BLaER1 treated with 17β-estradiol and CSF1 and Interleukin-3, amounts not matched to agents 10 nM and 100 nM (cell line): ENCODE measurements around the gene MUTYH.

ENCODE experiments used
- H3K27ac ChIP-seq, 11 experiments: shearing (Covaris generic); formaldehyde crosslinking; 2 replicates each; pipeline ENCODE4 v1.8.1; 2022
- H3K27me3 ChIP-seq, 11 experiments: shearing (Covaris generic); formaldehyde crosslinking; 2 replicates each; pipeline ENCODE4 v1.8.1; 2022
- H3K36me3 ChIP-seq, 11 experiments: shearing (Covaris generic); formaldehyde crosslinking; 2 replicates each; pipeline ENCODE4 v1.8.1; 2022
- H3K4me1 ChIP-seq, 10 experiments: shearing (Covaris generic); formaldehyde crosslinking; 2 replicates each; pipeline ENCODE4 v1.8.1; 2022
- H3K4me2 ChIP-seq, 11 experiments: shearing (Covaris generic); formaldehyde crosslinking; 2 replicates each; pipeline ENCODE4 v1.8.1; 2022
- H3K4me3 ChIP-seq, 10 experiments: shearing (Covaris generic); formaldehyde crosslinking; 2 replicates each; pipeline ENCODE4 v1.8.1; 2022
- H3K9ac ChIP-seq, 11 experiments: shearing (Covaris generic); formaldehyde crosslinking; 2 replicates each; pipeline ENCODE4 v1.8.1; 2022
- H3K9me3 ChIP-seq, 11 experiments: shearing (Covaris generic); formaldehyde crosslinking; replicated peaks in 1 of 11; 2 replicates each; pipeline ENCODE4 v1.8.1; 2022
- H4K20me1 ChIP-seq, 11 experiments: shearing (Covaris generic); formaldehyde crosslinking; 2 replicates each; pipeline ENCODE4 v1.8.1; 2022
- Cebpa-rat ChIP-seq, 11 experiments: shearing (Covaris generic); IDR thresholded peaks; 2 replicates each; pipeline ENCODE4 v1.8.1; 2022

MUTYH gene

GRCh38 chr1:45319761-45320160, 20.5 kb downstream of the MUTYH start:
- no peak overlapping the region for H3K9ac ChIP-seq
- no peak overlapping the region for H3K27ac ChIP-seq
- H3K4me2 ChIP-seq, result no peak overlapping the region
- TF ChIP-seq Cebpa-rat (IDR thresholded peaks at IDR 0.05), result no peak
- H4K20me1 ChIP-seq, result no peaks in the 10 kb centered on the region
- no peaks in the 10 kb centered on the region for H3K4me1 ChIP-seq
- H3K27me3 ChIP-seq, result no peaks in the 10 kb centered on the region
- no peaks in the 10 kb centered on the region for H3K36me3 ChIP-seq
- H3K4me3 ChIP-seq, result no peak overlapping the region
- no peaks in the 10 kb centered on the region for H3K9me3 ChIP-seq

GRCh38 chr1:45317166-45317565, 23.1 kb downstream of the MUTYH start:
- Histone ChIP-seq H3K27ac (no peak overlapping the region), H3K4me2 (no peak overlapping the region), H3K9me3 (no peaks in the 10 kb centered on the region), H3K4me3 (no peak overlapping the region), H3K9ac (no peak overlapping the region), H3K36me3 (no peaks in the 10 kb centered on the region), H3K27me3 (no peaks in the 10 kb centered on the region), H3K4me1 (no peaks in the 10 kb centered on the region), H4K20me1 (no peaks in the 10 kb centered on the region)
- no peak for TF ChIP-seq Cebpa-rat (IDR thresholded peaks at IDR 0.05)

DNA sequence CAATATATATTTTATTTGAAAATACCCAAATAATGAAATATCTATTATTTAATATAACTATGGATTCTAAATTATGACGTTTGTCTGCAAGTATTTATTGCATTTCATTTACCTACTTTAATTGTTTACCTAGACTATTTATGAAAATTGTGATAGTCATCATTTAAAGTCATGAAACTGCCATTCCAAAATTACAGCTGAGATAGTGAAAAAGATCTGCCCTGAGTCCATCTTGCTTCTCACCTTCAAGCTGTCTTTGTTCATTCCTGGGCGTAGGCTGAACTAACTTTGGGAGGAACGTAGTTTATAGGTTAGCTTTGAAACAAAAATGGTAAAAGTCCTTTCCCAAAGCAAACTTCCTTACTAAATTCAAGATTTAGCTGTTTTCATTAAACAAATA, 26.0 kb downstream of the MUTYH start:
- no peaks in the 10 kb centered on the region for H4K20me1 ChIP-seq
- no peak overlapping the region for H3K4me2 ChIP-seq
- H3K36me3 ChIP-seq, result no peaks in the 10 kb centered on the region
- no peak for TF ChIP-seq Cebpa-rat (IDR thresholded peaks at IDR 0.05)
- H3K9me3 ChIP-seq, result peaks cover 0 to 11% (median 5%) of the 10 kb centered on the region in 11 experiments; a peak in 8 of 22 replicates
- H3K4me3 ChIP-seq, result no peak overlapping the region
- no peaks in the 10 kb centered on the region for H3K27me3 ChIP-seq
- H3K27ac ChIP-seq, result no peak overlapping the region
- H3K9ac ChIP-seq, result no peak overlapping the region
- H3K4me1 ChIP-seq, result no peaks in the 10 kb centered on the region

DNA sequence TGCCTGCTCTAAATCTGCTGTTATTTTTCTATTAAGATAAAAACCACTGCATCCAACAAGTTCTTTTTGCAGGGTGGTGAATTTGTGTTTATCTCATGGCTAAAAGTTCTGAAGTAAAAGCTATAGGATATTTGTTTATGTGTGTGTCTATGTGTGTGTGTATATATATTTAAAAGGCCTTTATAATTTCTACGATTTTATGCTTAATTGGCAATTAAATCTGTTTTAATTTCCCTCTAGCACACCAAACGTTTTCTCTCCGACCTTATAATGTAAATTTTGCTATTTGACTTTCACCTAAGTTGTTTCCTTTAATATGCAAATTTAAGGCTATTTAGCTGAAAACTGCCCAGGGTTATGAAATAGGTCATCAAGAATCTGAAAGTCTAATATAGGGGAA, 33.3 kb downstream of the MUTYH start:
- Histone ChIP-seq H3K4me3 (peak overlapping the region in 2 of 10 experiments; percentile 10 to 21; a peak in 2 of 20 replicates), H3K27ac (peak overlapping the region in 9 of 11 experiments; percentile 52 to 95 (median 91); a peak in 18 of 22 replicates), H4K20me1 (no peaks in the 10 kb centered on the region), H3K4me2 (peak overlapping the region; percentile 77 to 99 (median 93)), H3K9me3 (peaks cover 0 to 11% (median 5%) of the 10 kb centered on the region in 11 experiments; a peak in 8 of 22 replicates), H3K9ac (peak overlapping the region in 10 of 11 experiments; percentile 22 to 68 (median 60); a peak in 14 of 22 replicates), H3K27me3 (no peaks in the 10 kb centered on the region), H3K36me3 (no peaks in the 10 kb centered on the region), H3K4me1 (peaks cover 32 to 55% (median 44%) of the 10 kb centered on the region in 10 experiments)
- TF ChIP-seq Cebpa-rat (IDR thresholded peaks at IDR 0.05), result no peak

- Histone ChIP-seq H3K27me3 (no peaks in the 10 kb centered on the region), H3K4me3 (peak overlapping the region in 8 of 10 experiments; percentile 8 to 52 (median 34); a peak in 12 of 20 replicates), H4K20me1 (no peaks in the 10 kb centered on the region), H3K9me3 (peaks cover 0 to 7% (median 2%) of the 10 kb centered on the region in 11 experiments; a peak in 8 of 22 replicates), H3K36me3 (no peaks in the 10 kb centered on the region), H3K27ac (peak overlapping the region in 9 of 11 experiments; percentile 52 to 95 (median 91); a peak in 19 of 22 replicates), H3K4me1 (peaks cover 32 to 61% (median 50%) of the 10 kb centered on the region in 10 experiments), H3K4me2 (peak overlapping the region; percentile 77 to 99 (median 93)), H3K9ac (peak overlapping the region in 10 of 11 experiments; percentile 22 to 68 (median 60); a peak in 19 of 22 replicates)
- TF ChIP-seq Cebpa-rat (IDR thresholded peaks at IDR 0.05), result peak in 1 of 11 experiments; percentile 36; a peak in 1 of 22 replicates
Measured at GRCh38 chr1:45306319-45306718, 33.9 kb downstream of the MUTYH start.

- Histone ChIP-seq H3K9ac (peak overlapping the region in 7 of 11 experiments; percentile 85 to 94 (median 92); a peak in 9 of 22 replicates), H3K4me3 (peak overlapping the region in 1 of 10 experiments; percentile 63; a peak in 2 of 20 replicates), H3K27me3 (no peaks in the 10 kb centered on the region), H3K4me2 (peak overlapping the region; percentile 89 to 99 (median 93)), H3K27ac (peak overlapping the region in 7 of 11 experiments; percentile 89 to 95 (median 93); a peak in 12 of 22 replicates), H3K4me1 (peaks cover 32 to 66% (median 58%) of the 10 kb centered on the region in 10 experiments), H3K36me3 (no peaks in the 10 kb centered on the region), H3K9me3 (no peaks in the 10 kb centered on the region), H4K20me1 (no peaks in the 10 kb centered on the region)
- TF ChIP-seq Cebpa-rat (IDR thresholded peaks at IDR 0.05), result no peak
Measured at GRCh38 chr1:45305231-45305630, 35.0 kb downstream of the MUTYH start.

- H3K27ac ChIP-seq, result peak overlapping the region; percentile 74 to 96 (median 91)
- no peaks in the 10 kb centered on the region for H3K36me3 ChIP-seq
- TF ChIP-seq Cebpa-rat (IDR thresholded peaks at IDR 0.05), result no peak
- H3K9me3 ChIP-seq, result no peaks in the 10 kb centered on the region
- no peaks in the 10 kb centered on the region for H3K27me3 ChIP-seq
- peaks cover 32 to 66% (median 58%) of the 10 kb centered on the region in 10 experiments for H3K4me1 ChIP-seq
- no peaks in the 10 kb centered on the region for H4K20me1 ChIP-seq
- peak overlapping the region; percentile 85 to 94 (median 91) for H3K9ac ChIP-seq
- H3K4me3 ChIP-seq, result peak overlapping the region; percentile 63 to 80 (median 68)
- peak overlapping the region; percentile 89 to 99 (median 93) for H3K4me2 ChIP-seq
Measured at GRCh38 chr1:45304311-45305081, 35.7 kb downstream of the MUTYH start.

GRCh38 chr1:45303520-45304310, 36.5 kb downstream of the MUTYH start:
- peak overlapping the region; percentile 85 to 96 (median 91) for H3K27ac ChIP-seq
- H3K9ac ChIP-seq, result peak overlapping the region; percentile 86 to 94 (median 91)
- peaks cover 32 to 66% (median 58%) of the 10 kb centered on the region in 10 experiments for H3K4me1 ChIP-seq
- no peaks in the 10 kb centered on the region for H4K20me1 ChIP-seq
- no peaks in the 10 kb centered on the region for H3K36me3 ChIP-seq
- H3K27me3 ChIP-seq, result no peaks in the 10 kb centered on the region
- H3K4me3 ChIP-seq, result peak overlapping the region; percentile 63 to 80 (median 68)
- H3K4me2 ChIP-seq, result peak overlapping the region; percentile 89 to 99 (median 93)
- peak in 3 of 11 experiments; percentile 43 to 82 (median 76); a peak in 5 of 22 replicates for TF ChIP-seq Cebpa-rat (IDR thresholded peaks at IDR 0.05)
- H3K9me3 ChIP-seq, result no peaks in the 10 kb centered on the region
